Right lobe of liver (tissue), 4 donors: ENCODE data around the gene AIF1L.

ENCODE experiments used
- CTCF ChIP-seq, 4 donors: fragments of 200-600 bp in 3 of 4; fragments of 450-650 bp in 1 of 4; IDR thresholded peaks; one replicate each; pipeline versions ENCODE4 v1.5.1 to v1.8.0; 2016 to 2022; ENCODE audit warnings: antibody characterized with exemption in 4 of 4, mild to moderate bottlenecking in 2 of 4
- POLR2A ChIP-seq: fragments of 450-650 bp; IDR thresholded peaks from one replicate; pipeline ENCODE4 v1.6.1; 2017; ENCODE audit warnings: antibody characterized with exemption, mild to moderate bottlenecking
- donor health status: DM: no; HTN: no; CAD: no.
- donor health status: DM: no; HTN: no; CAD: no.
- donor health status: DM: no; HTN: yes; CAD: no.

- TF ChIP-seq CTCF (IDR thresholded peaks at IDR 0.05): no peak
- TF ChIP-seq POLR2A: no peak
These were observed 42.3 kb downstream of the AIF1L start for GRCh38 chr9:131138676-131139075.
